Astrocyte of the spinal cord (primary cell): ENCODE results near the gene COL4A1.

Experiments used
- DNase-seq: peaks from one replicate; pipeline ENCODE4 v3.0.0; 2011; ENCODE audit warnings: low read depth, low spot score
- H3K4me3 ChIP-seq: 2 replicates; pipeline ENCODE4 v1.5.1; 2011; ENCODE audit warnings: low read depth, mild to moderate bottlenecking, low read length, moderate library complexity
- CTCF ChIP-seq: IDR thresholded peaks from 2 replicates; pipeline ENCODE4 v1.5.1; 2012; ENCODE audit warnings: low read depth, mild to moderate bottlenecking, low read length, inconsistent platforms
- in situ Hi-C: cut with HindIII; loops from 2 replicates; pipeline ENCODE4 v1.10.0; 2017; ENCODE audit warnings: low sequenced_read_pairs

Gene COL4A1

DNA sequence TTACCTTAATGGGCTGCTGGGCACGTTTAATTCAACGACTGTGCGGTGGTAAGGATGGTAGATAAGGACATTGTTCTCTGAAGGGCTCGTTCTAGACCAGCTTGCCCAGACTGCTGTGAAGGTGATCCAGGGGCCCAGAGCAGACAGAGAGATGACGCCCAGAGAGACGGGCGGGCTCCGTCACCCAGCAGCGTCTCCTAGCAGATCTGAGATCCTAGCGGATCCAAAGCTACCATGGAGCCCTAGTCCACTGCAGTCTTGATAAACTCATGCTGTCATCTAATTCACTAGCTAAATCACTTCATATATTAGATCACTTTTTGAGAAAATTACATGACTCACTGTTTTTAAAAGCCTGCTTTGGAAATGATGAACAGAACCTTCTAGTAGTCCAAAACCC lies 21.6 kb upstream of the COL4A1 start:
- H3K4me3 ChIP-seq: no peak overlapping the region
- DNase-seq: no peak
- in situ Hi-C loops: no loop called here
- TF ChIP-seq CTCF: no peak

- in situ Hi-C loops: no loop called here
- DNase-seq: peak; percentile 85
- no peak for TF ChIP-seq CTCF
- H3K4me3 ChIP-seq: no peak overlapping the region
Measured at GRCh38 chr13:110327051-110327721, 20.2 kb upstream of the COL4A1 start.

- no peak for TF ChIP-seq CTCF
- DNase-seq: no peak
- in situ Hi-C loops: no loop called here
- no peak overlapping the region for H3K4me3 ChIP-seq
Measured at GRCh38 chr13:110326263-110326904, 19.4 kb upstream of the COL4A1 start.

DNA sequence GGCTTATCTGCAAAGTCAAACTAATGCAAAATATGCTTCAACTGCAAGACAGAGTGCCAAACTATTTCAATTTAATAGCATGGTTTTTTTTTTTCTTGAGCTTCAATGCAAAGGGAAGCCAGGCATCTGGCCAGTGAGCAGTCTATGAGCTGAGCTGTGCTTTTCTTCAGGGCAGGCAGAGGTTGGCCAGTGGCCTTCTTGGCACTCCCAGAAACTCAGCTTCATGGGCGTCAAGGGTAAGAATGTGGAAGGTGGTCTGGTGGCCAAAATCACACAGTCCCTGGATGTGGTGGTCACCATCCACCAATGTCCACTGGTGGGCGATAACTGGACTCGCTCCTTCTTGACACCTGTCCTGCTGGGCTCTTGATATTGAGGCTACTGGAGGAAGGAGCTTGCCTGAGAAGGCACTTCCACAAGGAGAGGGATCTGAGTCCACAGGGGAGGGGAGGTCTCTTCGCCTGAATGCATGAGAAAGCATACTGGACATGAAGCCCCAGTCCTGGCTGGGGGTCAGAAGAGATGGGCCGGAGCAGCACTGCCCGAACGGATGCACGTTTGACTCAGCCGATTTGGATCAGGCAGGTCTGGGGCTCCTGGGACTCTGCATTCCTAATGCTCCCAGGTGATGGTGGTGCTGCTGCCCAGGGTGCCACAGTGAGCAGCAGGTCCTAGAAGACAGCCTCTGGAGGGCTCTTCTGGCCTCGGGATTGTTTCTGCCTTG lies 17.2 kb upstream of the COL4A1 start:
- in situ Hi-C loops: no loop called here
- no peak overlapping the region for H3K4me3 ChIP-seq
- no peak for DNase-seq
- no peak for TF ChIP-seq CTCF

- DNase-seq: peak; percentile 96
- H3K4me3 ChIP-seq: no peak overlapping the region
- peak; percentile 29 for TF ChIP-seq CTCF
- in situ Hi-C loops: no loop called here
Measured at GRCh38 chr13:110323172-110323891, 16.4 kb upstream of the COL4A1 start.

GRCh38 chr13:110322828-110323171 lies 15.8 kb upstream of the COL4A1 start:
- no peak overlapping the region for H3K4me3 ChIP-seq
- in situ Hi-C loops: no loop called here
- TF ChIP-seq CTCF: no peak
- no peak for DNase-seq
